Karpas-422 (cell line): ENCODE results near the gene AGAP1. TPM values are rescaled to one million over a fixed set of nuclear protein-coding genes. Genes with fewer than 3 reads are reported as not detected.

Source experiments
- DNase-seq: peaks from one replicate; pipeline ENCODE4 v3.0.0-alpha.2; 2015
- H2AFZ ChIP-seq: fragments of 200-600 bp; sonication (generic); 2 replicates; pipeline ENCODE4 v1.6.1; 2014; ENCODE audit warnings: antibody characterized with exemption, low read length, mixed read lengths
- H3K27ac ChIP-seq: fragments of 200-600 bp; sonication (generic); 2 replicates; pipeline ENCODE4 v1.5.1; 2014; ENCODE audit warnings: mild to moderate bottlenecking, low read length, moderate library complexity
- H3K27me3 ChIP-seq: fragments of 200-600 bp; sonication (generic); 2 replicates; pipeline ENCODE4 v1.6.1; 2014; ENCODE audit warnings: low read length, mixed read lengths
- H3K36me3 ChIP-seq: fragments of 200-600 bp; sonication (generic); 2 replicates; pipeline ENCODE4 v1.6.1; 2014; ENCODE audit warnings: low read length, mixed read lengths; ENCODE audit not compliant: insufficient read depth
- H3K4me1 ChIP-seq: fragments of 200-600 bp; sonication (generic); 2 replicates; pipeline ENCODE4 v1.6.1; 2014; ENCODE audit warnings: mild to moderate bottlenecking, low read length, mixed read lengths
- H3K4me2 ChIP-seq: fragments of 200-600 bp; sonication (generic); 2 replicates; pipeline ENCODE4 v1.6.1; 2014; ENCODE audit warnings: low read length, low read depth, mild to moderate bottlenecking; ENCODE audit not compliant: poor library complexity, severe bottlenecking
- H3K4me3 ChIP-seq: fragments of 200-600 bp; sonication (generic); 2 replicates; pipeline ENCODE4 v1.5.1; 2014; ENCODE audit warnings: mild to moderate bottlenecking, antibody characterized with exemption, low read length, mixed read lengths
- H3K79me2 ChIP-seq: fragments of 200-600 bp; sonication (generic); 2 replicates; pipeline ENCODE4 v1.6.1; 2014; ENCODE audit warnings: mild to moderate bottlenecking, low read length, mixed read lengths
- H3K9ac ChIP-seq: fragments of 200-600 bp; sonication (generic); 2 replicates; pipeline ENCODE4 v1.6.0; 2014; ENCODE audit warnings: low read length
- H3K9me2 ChIP-seq: fragments of 200-600 bp; sonication (generic), shearing (Covaris generic); replicated peaks from 2 replicates; pipeline ENCODE4 v1.6.0; 2014; ENCODE audit warnings: mild to moderate bottlenecking, low read length, moderate library complexity; ENCODE audit not compliant: insufficient read depth
- H3K9me3 ChIP-seq: fragments of 300-700, 200-600 bp; sonication (generic); 2 replicates; pipeline ENCODE4 v1.6.1; 2014; ENCODE audit warnings: low read length, mixed read lengths
- H4K20me1 ChIP-seq: fragments of 200-600 bp; sonication (generic); 2 replicates; pipeline ENCODE4 v1.6.1; 2014; ENCODE audit warnings: mild to moderate bottlenecking, antibody characterized with exemption, low read length, low read depth; ENCODE audit not compliant: insufficient read depth
- total RNA-seq: library from RNA; depleted of rRNA; stranded (reverse); fragments of >200 nt; shearing (Covaris generic); gene quantifications from 2 replicates; pipeline ENCODE4 v1.2.3, GENCODE V29; 2014; ENCODE audit warnings: low replicate concordance

The AGAP1 gene
- total RNA-seq, 1 experiment from 2014 or later: not detected

DNA sequence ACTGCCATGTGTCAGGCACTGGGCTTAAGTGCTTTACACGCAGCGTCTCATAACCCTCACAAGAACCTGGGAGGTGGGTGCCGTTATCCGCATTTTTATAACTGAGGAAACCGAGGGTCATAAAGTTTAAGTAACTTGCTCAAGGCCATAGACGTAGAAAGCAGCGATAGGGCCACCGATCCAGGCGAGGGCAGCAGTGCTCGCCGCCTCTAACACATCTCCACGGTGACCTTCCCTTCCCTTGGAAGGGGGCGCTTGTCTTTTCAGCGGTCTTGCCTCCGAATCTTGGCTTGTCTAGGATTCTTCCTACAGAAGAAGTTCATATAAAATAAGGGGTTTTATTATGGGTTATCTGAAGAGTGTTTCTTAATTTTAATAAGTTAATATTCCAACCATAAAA is 487.8 kb downstream of the AGAP1 start:
- Histone ChIP-seq H3K9me2 (no peaks in the 10 kb centered on the region), H3K79me2 (no peaks in the 10 kb centered on the region), H3K4me3 (no peak overlapping the region), H3K9me3 (no peaks in the 10 kb centered on the region), H2AFZ (no peak overlapping the region), H3K4me2 (no peak overlapping the region), H4K20me1 (no peaks in the 10 kb centered on the region), H3K4me1 (no peaks in the 10 kb centered on the region), H3K9ac (no peak overlapping the region), H3K27ac (no peak overlapping the region), H3K27me3 (no peaks in the 10 kb centered on the region), H3K36me3 (no peaks in the 10 kb centered on the region)
- DNase-seq: no peak

- Histone ChIP-seq H3K9me2 (no peaks in the 10 kb centered on the region), H3K4me3 (no peak overlapping the region), H3K27ac (no peak overlapping the region), H2AFZ (no peak overlapping the region), H4K20me1 (no peaks in the 10 kb centered on the region), H3K9me3 (no peaks in the 10 kb centered on the region), H3K4me2 (no peak overlapping the region), H3K4me1 (no peaks in the 10 kb centered on the region), H3K79me2 (no peaks in the 10 kb centered on the region), H3K27me3 (no peaks in the 10 kb centered on the region), H3K36me3 (no peaks in the 10 kb centered on the region), H3K9ac (no peak overlapping the region)
- DNase-seq: no peak
Measured at GRCh38 chr2:235983016-235983415, 489.2 kb downstream of the AGAP1 start.

DNA sequence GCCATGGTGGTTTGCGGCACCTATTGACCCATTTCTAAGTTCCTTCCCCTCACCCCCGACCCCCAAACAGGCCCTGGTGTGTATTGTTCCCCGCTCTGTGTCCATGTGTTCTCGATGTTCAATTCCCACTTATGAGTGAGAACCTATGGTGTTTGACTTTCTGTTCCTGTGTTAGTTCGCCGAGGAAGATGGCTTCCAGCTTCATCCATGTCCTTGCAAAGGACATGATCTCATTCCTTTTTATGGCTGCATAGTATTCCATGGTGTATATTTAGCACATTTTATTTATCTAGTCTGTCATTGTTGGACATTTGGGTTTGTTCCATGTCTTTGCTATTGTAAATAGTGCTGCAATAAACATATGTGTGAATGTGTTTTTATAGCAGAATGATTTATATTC is 490.7 kb downstream of the AGAP1 start:
- H3K27ac ChIP-seq: no peak overlapping the region
- H3K79me2 ChIP-seq: no peaks in the 10 kb centered on the region
- H3K4me1 ChIP-seq: no peaks in the 10 kb centered on the region
- H3K9ac ChIP-seq: no peak overlapping the region
- no peaks in the 10 kb centered on the region for H3K9me2 ChIP-seq
- H3K36me3 ChIP-seq: no peaks in the 10 kb centered on the region
- H3K4me3 ChIP-seq: no peak overlapping the region
- no peak overlapping the region for H2AFZ ChIP-seq
- no peaks in the 10 kb centered on the region for H4K20me1 ChIP-seq
- DNase-seq: no peak
- no peaks in the 10 kb centered on the region for H3K9me3 ChIP-seq
- no peaks in the 10 kb centered on the region for H3K27me3 ChIP-seq
- no peak overlapping the region for H3K4me2 ChIP-seq

- no peaks in the 10 kb centered on the region for H3K9me2 ChIP-seq
- H3K36me3 ChIP-seq: no peaks in the 10 kb centered on the region
- DNase-seq: no peak
- no peaks in the 10 kb centered on the region for H3K4me1 ChIP-seq
- H2AFZ ChIP-seq: no peak overlapping the region
- no peak overlapping the region for H3K4me2 ChIP-seq
- H3K27ac ChIP-seq: no peak overlapping the region
- no peak overlapping the region for H3K4me3 ChIP-seq
- no peak overlapping the region for H3K9ac ChIP-seq
- no peaks in the 10 kb centered on the region for H3K27me3 ChIP-seq
- no peaks in the 10 kb centered on the region for H4K20me1 ChIP-seq
- no peaks in the 10 kb centered on the region for H3K79me2 ChIP-seq
- no peaks in the 10 kb centered on the region for H3K9me3 ChIP-seq
Measured at GRCh38 chr2:235986361-235986760, 492.5 kb downstream of the AGAP1 start.

DNA sequence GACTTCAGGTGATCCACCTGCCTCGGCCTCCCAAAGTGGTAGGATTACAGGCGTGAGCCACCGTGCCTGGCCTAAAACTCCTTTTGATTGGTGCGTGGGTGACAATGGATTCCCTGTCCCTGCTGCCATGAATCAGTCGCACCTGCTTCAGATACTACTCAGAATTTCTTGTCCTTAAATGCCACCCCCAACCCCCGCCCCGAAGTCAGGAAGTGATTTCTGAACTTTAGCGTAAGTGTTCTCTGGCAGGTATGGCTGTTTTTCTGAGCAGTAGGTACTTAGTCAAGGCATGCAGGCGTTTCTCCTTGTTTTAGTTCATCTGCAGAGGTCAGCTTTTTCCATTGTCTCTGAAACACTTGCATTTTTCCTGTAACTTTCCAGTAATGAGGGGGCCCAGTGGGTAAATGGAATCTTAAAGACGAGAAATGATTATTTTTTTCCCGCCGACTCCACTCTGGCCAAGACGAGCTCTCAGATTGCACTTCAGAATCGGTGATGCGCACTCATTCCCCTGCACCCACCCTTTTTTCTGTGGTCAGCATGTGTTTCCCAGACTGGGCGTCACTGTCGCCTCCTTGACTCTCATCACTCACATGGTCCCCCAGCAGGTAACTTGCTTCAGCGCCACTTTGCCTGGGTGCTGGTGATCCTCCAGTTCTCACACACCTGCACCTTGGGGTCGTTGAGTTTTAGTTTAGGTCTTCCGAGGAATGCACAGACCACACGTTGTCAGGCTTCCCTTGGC is 494.6 kb downstream of the AGAP1 start:
- Histone ChIP-seq H3K27ac (no peak overlapping the region), H3K9me2 (no peaks in the 10 kb centered on the region), H3K4me3 (no peak overlapping the region), H3K36me3 (no peaks in the 10 kb centered on the region), H3K27me3 (no peaks in the 10 kb centered on the region), H3K4me1 (no peaks in the 10 kb centered on the region), H2AFZ (no peak overlapping the region), H3K9ac (no peak overlapping the region), H3K4me2 (no peak overlapping the region), H4K20me1 (no peaks in the 10 kb centered on the region), H3K9me3 (no peaks in the 10 kb centered on the region), H3K79me2 (no peaks in the 10 kb centered on the region)
- DNase-seq: no peak

DNA sequence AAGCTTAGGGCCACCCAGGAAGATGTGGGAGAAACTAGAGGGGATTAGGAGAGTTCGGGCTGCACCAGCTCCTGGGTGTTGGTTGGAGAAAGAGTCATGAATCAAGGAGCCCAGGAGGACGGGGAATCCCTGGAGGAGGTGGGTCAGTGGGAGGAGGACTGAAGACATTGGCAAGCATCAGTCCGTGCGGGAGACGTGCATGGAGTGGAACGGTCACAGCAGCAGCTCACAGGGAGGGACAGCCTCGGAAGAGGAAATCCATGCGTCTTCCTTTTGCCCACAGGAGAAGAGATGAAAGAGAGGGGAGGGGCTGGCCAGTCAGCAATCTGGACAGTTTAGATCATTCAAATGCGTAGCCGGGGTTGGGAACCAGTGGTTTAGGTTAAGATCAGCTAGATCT is 495.7 kb downstream of the AGAP1 start:
- no peak overlapping the region for H3K4me3 ChIP-seq
- no peaks in the 10 kb centered on the region for H3K9me2 ChIP-seq
- no peak overlapping the region for H2AFZ ChIP-seq
- H3K79me2 ChIP-seq: no peaks in the 10 kb centered on the region
- no peak for DNase-seq
- no peak overlapping the region for H3K27ac ChIP-seq
- H3K9me3 ChIP-seq: no peaks in the 10 kb centered on the region
- no peak overlapping the region for H3K4me2 ChIP-seq
- no peaks in the 10 kb centered on the region for H3K36me3 ChIP-seq
- no peak overlapping the region for H3K9ac ChIP-seq
- no peaks in the 10 kb centered on the region for H3K4me1 ChIP-seq
- H4K20me1 ChIP-seq: no peaks in the 10 kb centered on the region
- no peaks in the 10 kb centered on the region for H3K27me3 ChIP-seq

- H3K27ac ChIP-seq: no peak overlapping the region
- no peak overlapping the region for H3K4me2 ChIP-seq
- DNase-seq: no peak
- no peaks in the 10 kb centered on the region for H3K27me3 ChIP-seq
- H3K4me3 ChIP-seq: no peak overlapping the region
- H3K9me3 ChIP-seq: no peaks in the 10 kb centered on the region
- no peaks in the 10 kb centered on the region for H3K4me1 ChIP-seq
- no peaks in the 10 kb centered on the region for H4K20me1 ChIP-seq
- H3K36me3 ChIP-seq: no peaks in the 10 kb centered on the region
- no peaks in the 10 kb centered on the region for H3K79me2 ChIP-seq
- H2AFZ ChIP-seq: no peak overlapping the region
- H3K9me2 ChIP-seq: no peaks in the 10 kb centered on the region
- no peak overlapping the region for H3K9ac ChIP-seq
Measured at GRCh38 chr2:235990344-235990743, 496.5 kb downstream of the AGAP1 start.

- no peaks in the 10 kb centered on the region for H4K20me1 ChIP-seq
- no peaks in the 10 kb centered on the region for H3K9me2 ChIP-seq
- H3K4me1 ChIP-seq: no peaks in the 10 kb centered on the region
- H3K9ac ChIP-seq: no peak overlapping the region
- no peak for DNase-seq
- no peak overlapping the region for H3K27ac ChIP-seq
- H3K36me3 ChIP-seq: no peaks in the 10 kb centered on the region
- no peak overlapping the region for H2AFZ ChIP-seq
- no peaks in the 10 kb centered on the region for H3K9me3 ChIP-seq
- no peak overlapping the region for H3K4me3 ChIP-seq
- H3K27me3 ChIP-seq: no peaks in the 10 kb centered on the region
- H3K79me2 ChIP-seq: no peaks in the 10 kb centered on the region
- no peak overlapping the region for H3K4me2 ChIP-seq
Measured at GRCh38 chr2:235992024-235992423, 498.2 kb downstream of the AGAP1 start.
